Spleen (tissue), 7 donors: ENCODE results near the gene PPIL1.

Source experiments
- CTCF ChIP-seq, 11 experiments: fragments of 200-600 bp in 7 of 11; fragments of 450-650 bp in 4 of 11; sonication (generic) in 4 of 11; IDR thresholded peaks in 8 of 11; conservative IDR thresholded peaks in 3 of 11; 1 replicate in 7 of 11; 2 replicates in 4 of 11; pipeline versions ENCODE4 v1.4.0 to v1.8.0; 2016 to 2021; ENCODE audit warnings: antibody characterized with exemption in 11 of 11, inconsistent platforms in 4 of 11, mild to moderate bottlenecking in 1 of 11
- POLR2AphosphoS5 ChIP-seq, 3 donors: sonication (generic); formaldehyde crosslinking; IDR thresholded peaks; one replicate each; pipeline ENCODE4 v1.5.1; 2017; ENCODE audit warnings: antibody characterized with exemption in 3 of 3
- donor health status: DM: no; HTN: no; CAD: no; lungs with moderate emphysema.
- donor health status: DM: no; HTN: no; CAD: no.
- donor health status: DM: no; HTN: no; CAD: no.

GRCh38 chr6:36873115-36873514 lies 1.5 kb downstream of the PPIL1 start:
- TF ChIP-seq POLR2AphosphoS5 (IDR thresholded peaks at IDR 0.05) (no peak), CTCF (IDR thresholded peaks at IDR 0.05 in 8 of 11, conservative IDR thresholded peaks at IDR 0.05 in 3 of 11) (no peak)
